HG03045 (cell line): ENCODE measurements around the gene INTS7.
A peak's percentile ranks its signal among the peaks of the same experiment; 100 is the strongest.
"Not testable (repeated sequence)": the region's sequence is repeated elsewhere in the genome, so short reads cannot be mapped to it uniquely, and the experiment has no call there.

ENCODE experiments used
- ATAC-seq: cut with Tn5 transposase; IDR thresholded peaks from one replicate; pipeline ENCODE4 v1.9.1; 2021; ENCODE audit warnings: mild to moderate bottlenecking, moderate library complexity; ENCODE audit not compliant: unreplicated experiment

INTS7 gene

DNA sequence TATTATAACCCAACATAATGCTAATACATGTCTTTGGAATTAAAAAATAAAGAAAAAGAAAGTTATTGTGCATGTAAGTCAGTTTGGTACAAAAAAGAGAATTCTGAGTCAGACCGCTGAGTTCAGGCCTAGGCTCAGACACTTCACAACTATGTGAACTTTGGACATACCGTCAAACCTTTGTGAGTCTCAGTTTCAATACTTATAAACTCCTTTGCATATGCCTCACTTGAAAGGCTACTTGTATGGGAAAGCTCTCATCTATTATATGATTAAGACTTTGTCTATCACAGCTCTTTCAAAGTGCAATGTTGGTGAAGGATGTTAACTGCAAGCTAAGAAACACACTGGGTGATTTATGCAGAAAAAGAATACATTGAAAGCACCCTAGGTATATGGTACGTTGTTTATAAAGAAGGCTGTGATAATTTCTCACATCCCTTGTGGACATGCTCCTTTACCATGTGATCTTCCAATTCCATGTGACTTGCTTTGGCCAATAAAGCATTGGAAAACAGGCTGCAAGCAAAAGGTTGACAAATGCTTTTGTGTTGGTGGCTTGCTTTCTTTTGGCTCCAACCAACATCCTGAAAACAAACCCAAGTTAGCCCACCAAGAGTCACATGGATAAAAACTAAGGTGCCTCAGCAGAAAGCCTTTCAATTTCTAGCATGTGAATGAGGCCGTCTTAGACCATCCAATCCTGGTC lies 49.6 kb downstream of the INTS7 start:
- ATAC-seq = peak; percentile 81

DNA sequence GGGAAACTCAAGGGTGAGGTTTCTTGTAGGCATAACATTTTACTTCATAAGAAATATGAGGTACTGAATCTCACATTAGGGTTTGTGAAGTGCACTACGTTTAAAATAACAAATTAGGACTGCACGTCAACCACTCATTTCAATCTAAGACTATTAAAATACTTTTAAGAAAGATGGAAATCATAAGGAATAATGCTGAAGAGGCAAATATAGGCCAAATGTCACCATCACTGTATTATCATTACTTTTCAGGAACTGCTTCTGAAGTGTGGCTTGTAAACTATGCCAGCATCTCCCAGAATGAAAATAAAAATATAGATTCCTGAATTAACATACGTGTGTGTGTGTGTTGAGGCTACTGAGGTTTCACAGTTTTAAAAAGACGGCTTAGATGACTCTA lies 56.8 kb downstream of the INTS7 start:
- no peak for ATAC-seq

DNA sequence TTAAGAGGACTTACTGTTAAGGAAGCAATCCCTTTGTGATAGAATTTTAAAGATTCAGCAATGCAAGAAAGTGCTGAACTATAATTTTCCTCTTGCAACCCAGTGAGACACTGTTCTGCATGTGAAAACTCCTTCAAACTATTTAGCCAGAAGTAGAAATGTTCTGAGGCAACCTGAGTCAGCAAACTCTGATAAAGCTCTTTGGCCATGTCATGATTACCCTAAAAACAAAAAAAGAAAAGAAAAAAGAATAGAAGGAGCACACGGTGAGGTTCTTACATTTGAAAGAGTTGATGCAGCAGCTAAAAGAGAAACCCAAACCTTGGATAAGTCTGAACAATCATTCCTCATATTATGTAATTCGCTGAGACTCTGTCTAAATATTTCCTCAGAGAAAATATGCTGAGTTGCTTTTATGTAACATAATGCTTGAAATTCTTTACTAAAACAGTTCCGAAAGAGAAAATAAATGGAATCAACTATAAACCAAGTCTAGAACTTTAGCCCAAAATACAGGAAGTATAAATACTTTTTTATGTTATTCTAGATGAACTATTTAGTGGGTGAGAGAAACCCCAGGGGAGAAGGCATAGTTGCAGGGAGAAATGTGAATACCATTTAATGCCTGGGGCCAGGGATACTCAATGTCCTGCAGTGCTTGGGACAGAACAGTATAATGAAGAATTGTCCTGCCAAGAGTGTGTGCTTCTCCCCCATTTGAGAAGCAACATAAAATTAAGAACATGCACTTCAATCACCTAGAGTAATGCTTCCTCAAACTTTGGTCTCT lies 60.0 kb downstream of the INTS7 start:
- ATAC-seq = no peak

DNA sequence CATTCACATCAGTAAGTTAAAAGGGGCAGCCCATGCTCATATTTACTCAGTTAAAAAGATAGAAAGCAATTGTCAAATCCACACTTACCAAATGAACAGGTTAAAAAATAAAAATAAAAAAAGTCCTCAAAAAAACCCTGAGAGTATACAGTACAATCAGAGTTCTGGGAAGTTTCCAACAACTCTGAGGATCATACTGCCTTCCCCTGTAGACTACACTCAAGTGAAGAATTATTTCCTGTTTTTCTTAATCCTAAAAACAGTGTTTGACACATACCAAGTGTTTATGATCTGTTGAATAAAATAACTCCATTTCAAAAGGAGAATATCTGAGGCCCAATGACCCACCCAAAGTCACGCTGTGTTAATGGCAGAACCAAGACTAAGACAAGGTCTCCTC lies 61.8 kb downstream of the INTS7 start:
- no peak for ATAC-seq

DNA sequence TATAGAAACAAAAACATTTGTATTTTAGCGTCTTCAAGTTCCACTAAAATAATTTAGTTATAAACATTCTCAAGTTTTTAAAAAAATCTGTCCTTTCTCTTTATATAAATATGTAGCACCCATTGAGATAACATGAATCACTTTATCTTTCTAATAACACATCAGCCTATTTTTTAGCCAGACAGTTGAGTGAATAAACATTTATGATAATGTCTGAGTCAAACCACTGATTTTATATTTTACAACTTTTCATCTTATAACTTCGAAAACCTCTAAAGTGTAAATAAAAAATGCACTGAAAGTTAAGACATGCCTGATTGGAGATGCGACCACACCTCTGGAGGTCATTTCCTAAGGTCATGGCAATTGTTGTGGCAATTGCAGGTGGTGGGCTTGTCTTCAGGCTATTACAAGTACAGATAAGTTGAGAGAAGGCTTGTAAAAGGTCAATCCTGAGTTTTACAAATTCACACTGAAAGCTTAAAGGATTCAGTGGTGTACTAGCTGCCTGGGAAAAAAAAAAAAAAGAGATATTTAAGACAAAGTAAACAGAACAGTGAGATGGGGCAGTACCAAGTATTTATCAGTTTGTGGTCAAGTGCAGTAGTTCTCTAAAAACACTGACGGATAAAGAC lies 67.0 kb downstream of the INTS7 start:
- no peak for ATAC-seq

DNA sequence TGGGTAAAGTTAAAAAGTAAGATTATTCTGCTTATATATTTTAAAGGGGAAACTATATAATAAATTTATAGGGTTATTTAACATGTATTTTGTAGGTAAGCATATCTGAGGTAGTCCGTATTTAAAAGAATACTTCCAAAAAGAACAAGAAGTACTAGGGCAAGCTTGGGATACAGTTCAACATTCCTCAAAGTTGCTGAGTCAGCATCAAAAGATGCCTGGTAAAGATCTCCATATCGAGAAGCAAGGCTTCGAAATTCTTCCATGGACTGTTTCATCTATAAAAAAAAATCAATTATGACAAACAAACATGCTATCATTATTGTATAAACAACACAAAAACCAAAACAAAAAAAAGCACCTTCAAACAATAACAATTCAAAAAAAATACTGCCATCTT lies 67.7 kb downstream of the INTS7 start:
- ATAC-seq = no peak

DNA sequence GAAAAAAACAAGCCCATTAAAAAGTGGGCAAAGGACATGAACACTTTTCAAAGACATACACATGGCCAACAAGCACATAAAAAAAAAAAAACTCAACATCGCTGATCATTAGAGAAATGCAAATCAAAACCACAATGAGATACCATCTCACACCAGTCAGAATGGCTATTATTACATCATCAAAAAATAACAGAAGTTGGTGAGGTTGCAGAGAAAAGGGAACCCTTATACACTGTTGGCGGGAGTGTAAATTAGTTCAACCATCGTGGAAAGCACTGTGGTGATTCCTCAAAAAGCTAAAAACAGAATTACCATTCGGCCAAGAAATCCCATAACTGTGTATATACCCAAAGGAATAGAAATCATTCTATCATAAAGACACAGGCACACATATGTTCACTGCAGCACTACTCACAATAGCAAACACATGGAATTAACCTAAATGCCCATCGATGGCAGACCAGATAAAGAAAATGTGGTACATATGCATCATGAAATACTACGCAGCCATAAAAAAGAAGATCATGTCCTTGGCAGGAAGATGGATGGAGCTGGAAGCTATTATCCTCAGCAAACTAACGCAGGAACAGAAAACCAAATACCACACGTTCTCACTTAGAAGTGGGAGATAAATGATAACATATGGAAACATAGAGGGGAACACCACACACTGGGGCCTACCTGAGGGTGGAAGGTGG lies 70.1 kb downstream of the INTS7 start:
- no peak for ATAC-seq

DNA sequence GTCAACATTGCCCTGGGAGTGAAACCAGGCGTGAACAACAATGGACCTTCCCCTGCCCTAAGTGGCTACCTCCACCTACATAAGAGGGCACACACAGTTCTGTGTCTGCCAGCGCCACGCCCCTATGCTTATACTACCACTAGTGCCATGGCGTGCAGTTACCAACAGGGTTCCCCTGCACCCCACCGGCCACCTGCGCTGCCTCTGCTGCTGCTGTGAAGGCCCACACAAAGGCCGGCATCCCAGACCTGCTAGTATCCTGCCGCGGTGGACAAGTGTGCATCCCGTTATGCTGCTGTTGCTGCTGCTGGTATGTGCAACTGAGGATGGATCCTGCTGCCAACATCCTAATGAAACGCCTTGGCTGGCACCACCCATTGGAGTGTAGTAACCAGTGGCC lies 75.7 kb downstream of the INTS7 start:
- no peak for ATAC-seq

DNA sequence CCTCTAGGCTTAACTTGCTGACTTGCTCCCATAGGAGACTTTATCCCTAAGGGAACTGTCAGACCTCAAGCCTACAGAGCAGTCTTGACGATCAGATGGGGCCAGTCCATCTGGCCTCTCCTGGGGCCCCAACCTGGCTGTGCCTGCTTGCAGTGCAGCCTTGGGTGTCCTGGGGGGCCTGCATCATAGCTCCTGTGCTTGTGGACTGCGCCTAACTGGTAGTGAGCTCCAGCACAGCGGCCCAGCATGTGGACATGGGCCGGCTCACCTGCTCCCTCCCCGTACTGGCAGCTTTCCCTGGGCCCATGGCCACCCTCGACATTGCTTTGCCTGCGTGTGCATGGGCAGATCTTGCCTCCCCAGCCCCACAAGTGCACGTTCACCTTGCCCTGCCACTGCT lies 76.1 kb downstream of the INTS7 start:
- no peak for ATAC-seq

DNA sequence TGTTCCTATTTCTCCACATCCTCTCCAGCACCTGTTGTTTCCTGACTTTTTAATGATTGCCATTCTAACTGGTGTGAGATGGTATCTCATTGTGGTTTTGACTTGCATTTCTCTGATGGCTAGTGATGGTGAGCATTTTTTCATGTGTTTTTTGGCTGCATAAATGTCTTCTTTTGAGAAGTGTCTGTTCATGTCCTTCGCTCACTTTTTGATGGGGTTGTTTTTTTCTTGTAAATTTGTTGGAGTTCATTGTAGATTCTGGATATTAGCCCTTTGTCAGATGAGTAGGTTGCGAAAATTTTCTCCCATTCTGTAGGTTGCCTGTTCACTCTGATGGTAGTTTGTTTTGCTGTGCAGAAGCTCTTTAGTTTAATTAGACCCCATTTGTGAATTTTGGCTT lies 81.3 kb downstream of the INTS7 start:
- ATAC-seq = not testable (repeated sequence)

DNA sequence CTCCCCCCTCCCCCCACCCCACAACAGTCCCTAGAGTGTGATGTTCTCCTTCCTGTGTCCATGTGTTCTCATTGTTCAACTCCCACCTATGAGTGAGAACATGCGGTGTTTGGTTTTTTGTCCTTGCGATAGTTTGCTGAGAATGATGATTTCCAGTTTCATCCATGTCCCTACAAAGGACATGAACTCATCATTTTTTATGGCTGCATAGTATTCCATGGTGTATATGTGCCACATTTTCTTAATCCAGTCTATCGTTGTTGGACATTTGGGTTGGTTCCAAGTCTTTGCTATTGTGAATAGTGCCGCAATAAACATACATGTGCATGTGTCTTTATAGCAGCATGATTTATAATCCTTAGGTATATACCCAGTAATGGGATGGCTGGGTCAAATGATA lies 81.8 kb downstream of the INTS7 start:
- not testable (repeated sequence) for ATAC-seq

DNA sequence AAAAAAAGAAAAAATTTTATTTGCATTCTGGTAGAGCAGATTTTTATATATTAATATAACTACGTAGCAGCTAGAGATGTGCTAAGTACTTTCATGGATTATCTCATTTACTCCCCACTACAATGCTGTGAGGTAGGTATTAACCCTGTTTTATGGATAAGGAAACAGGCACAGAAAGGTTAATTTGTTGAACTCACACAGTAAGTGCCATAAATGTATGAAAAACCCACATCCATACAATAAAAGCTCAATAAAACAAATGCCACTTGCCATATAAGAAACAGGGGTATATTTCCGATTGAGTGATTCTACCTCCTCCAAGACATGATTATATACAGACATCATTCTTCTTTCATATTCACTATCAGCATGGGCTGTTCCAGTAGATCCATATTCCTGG lies 83.1 kb downstream of the INTS7 start:
- ATAC-seq = no peak

DNA sequence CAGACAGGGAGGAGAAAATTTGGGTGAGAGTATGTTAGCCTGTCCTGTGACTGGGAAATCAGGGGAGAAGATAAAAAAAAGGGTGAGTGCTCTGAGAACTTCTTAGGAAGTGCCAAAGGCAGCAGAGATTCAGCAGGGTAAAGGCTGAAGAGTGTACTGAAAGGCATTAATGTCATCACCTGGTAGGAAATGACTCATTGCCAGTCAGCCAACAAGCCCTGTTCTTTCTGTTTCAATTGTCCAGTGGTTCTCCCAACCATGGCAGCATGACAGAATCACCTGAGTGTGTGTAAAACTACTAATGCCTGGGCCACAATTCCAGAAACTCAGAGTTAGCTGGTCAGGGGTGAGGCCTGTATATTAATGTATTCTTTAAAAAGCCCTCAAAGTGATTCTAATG lies 83.5 kb downstream of the INTS7 start:
- peak; percentile 95 for ATAC-seq

DNA sequence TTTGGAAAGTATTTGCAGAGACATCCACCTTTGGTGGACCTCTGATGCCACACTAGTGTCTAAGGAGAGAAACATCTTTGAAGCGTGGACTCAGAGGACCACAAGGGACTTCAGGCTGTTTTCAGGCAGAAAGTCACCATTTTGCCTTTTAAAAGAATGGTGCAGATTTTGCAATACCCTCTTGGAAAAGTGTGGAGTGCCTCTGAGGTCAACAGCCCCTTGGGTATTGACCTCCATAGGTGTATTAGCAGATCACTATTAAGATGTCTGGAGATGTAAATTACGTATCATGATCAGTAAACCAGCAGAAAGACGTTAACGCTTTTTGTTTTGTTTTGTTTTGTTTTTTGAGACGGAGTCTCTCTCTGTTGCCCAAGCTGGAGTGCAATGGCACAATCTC lies 87.0 kb downstream of the INTS7 start:
- no peak for ATAC-seq

DNA sequence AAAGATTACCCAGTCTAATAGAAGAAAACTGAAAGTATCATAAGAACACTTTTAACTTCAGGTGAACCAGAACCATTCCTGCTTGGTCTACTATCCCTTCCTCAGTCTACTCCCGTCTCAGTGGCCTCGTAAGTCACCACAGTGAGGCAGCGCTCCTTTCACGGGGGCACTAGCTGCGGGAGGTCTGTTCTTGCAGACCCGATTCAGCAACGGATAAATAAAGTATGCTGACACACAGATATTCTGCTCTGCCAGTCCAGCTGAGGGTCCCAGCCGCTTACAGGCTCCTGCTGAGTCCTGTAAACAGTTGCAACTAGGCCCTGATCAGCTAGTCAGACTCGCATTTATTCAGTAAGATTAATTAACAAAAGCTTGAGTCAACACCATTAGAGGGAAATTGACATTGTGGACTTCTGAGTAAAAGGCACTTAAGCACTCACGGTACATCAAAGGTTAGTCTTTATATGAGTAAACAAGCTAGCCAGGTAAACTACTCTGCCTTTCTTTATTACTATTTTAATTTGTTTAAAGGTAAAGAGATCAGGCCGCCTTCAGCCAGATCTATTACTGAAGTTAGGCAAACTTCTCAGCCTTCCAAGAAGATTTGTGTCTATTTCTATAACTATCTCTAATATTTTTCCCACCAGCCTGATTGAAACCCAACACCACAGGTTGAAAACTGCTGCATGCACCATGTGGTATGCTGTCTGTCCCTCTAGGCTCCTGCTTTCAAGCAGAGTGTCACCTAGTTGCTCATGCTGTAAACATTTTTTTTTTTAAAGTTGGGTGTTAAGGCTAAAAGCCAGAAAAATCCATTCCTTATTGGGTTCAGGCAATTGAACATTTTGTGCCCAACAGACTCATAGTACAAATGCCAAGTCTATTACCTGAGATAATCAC lies 87.7 kb downstream of the INTS7 start:
- ATAC-seq = no peak

DNA sequence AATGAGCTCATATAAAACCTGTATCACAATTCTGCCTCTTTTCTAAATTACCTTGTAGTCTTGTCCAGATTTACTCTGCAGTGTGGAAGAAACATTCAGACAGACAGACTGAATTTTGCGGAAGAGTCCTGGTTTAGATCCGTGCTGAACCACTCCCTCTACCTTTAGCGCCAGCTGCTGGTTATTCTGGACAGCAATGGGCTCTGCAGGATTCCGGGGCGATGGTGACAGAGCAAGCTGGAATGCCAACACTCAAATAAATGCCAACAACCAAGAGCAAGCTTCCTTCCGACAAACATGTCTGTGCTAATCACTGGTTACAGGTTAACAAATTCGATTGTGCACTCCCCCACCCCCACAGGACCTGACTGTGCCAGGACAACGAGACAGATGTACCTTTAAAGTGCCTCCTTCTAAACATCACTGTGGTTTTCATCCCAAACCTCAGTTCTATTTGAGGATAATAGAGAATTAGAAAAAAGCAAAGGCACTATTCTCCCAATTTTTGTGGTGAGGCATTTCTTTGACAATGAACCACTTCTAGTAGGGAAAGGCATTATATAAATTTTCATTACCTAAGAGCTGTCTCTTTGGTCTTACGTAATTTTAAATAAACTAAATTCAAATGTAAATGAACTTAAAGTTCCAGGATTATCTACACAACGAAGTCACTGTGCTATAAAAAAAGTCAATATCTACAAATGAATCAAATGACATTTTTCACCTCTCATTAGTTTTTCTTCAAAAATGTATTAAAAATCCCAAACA lies 90.4 kb downstream of the INTS7 start:
- ATAC-seq = no peak

DNA sequence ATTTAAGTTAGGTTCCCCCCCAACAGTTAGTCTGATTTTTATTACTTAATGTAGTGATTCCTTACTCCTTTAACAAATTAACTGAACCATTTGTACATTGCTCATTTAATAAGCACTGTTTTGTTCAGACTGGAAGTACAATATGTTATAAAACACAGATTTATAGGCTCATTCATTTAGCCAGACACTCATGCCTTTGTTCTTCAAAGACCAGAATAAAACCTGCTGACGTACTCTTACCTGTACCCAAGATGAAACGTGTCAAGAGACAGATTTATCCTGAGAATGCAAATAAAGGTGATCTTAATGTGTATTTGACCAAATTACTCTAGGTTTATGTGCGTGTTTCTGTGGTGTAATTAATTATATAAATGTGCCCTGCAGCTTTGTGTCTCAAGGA lies 92.8 kb downstream of the INTS7 start:
- ATAC-seq = no peak

DNA sequence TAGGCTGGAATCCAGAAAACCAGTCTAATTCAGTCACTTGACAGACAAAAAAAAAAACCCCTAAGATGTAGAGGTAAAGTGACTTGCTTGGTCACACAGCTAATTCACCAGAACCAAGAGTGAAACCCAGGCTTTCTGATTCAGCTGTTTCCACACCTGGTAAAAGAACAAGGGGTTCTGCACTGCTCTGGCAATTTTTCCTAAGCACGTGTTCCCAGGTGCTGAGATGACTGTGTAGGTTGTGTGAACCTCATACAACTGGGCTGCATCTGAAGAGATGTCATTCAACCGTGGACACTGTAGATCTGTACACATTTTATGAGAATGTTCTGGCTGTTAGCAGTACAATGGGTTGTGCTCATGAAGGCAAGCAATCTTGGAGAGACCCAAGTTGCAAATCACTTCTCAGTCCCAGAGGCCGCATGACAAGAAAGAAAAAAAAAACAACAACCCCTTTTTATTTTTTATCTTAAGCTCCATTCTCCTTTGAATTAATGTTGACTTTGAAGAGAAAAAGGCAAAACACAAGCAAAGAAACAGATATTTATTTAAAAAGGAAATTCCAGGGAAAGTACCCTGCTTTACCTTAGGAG lies 95.4 kb downstream of the INTS7 start:
- peak; percentile 82 for ATAC-seq

DNA sequence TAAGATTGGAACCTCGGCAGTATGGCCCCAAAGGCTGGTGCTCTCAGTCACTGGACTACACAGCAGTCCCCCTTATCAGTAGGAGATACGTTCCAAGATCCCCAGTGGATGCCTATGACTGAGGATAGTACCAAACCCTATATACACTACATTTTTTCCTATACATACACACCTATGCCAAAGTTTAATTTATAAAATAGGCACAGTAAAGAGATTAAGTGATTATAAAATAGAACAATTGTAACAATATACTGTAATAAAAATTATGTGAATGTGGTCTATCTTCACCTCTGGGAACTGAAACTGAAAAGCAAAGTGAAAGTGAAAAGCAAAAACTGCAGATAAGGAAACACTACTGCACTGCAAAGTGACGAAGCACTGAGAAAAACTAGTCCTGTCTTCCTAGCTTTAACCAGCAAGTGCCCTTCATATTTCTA lies 96.8 kb downstream of the INTS7 start:
- no peak for ATAC-seq
